IMR-90 (cell line): ENCODE measurements around the gene STK32A.

ENCODE experiments used
- CEBPB ChIP-seq: IDR thresholded peaks from 2 replicates; pipeline ENCODE4 v1.6.1; 2012; ENCODE audit warnings: low read depth, low read length, improper control_type of control experiment
- CTCF ChIP-seq: conservative IDR thresholded peaks from 2 replicates; pipeline ENCODE4 v1.5.1; 2012; ENCODE audit warnings: mild to moderate bottlenecking, low read depth, low read length, improper control_type of control experiment
- FOS ChIP-seq: fragments of 150-350 bp; IDR thresholded peaks from 2 replicates; pipeline ENCODE4 v1.6.1; 2016; ENCODE audit warnings: low read depth, low read length
- MAFK ChIP-seq: IDR thresholded peaks from 2 replicates; pipeline ENCODE4 v1.6.1; 2012; ENCODE audit warnings: low read depth, low read length, improper control_type of control experiment
- POLR2A ChIP-seq: IDR thresholded peaks from 2 replicates; pipeline ENCODE4 v1.6.1; 2012; ENCODE audit warnings: mild to moderate bottlenecking, low read depth, low read length
- RAD21 ChIP-seq: IDR thresholded peaks from 2 replicates; pipeline ENCODE4 v1.6.1; 2012; ENCODE audit warnings: low read length, improper control_type of control experiment

GRCh38 chr5:147411359-147412319 is 176.8 kb downstream of the STK32A start:
- TF ChIP-seq CEBPB = no peak
- no peak for TF ChIP-seq POLR2A
- TF ChIP-seq MAFK = no peak
- TF ChIP-seq RAD21 = no peak
- no peak for TF ChIP-seq CTCF
- TF ChIP-seq FOS = no peak
